Stimulated activated naive CD8-positive, alpha-beta T cell treated with anti-CD3 and anti-CD28 coated beads, Interleukin-15, amount 100 ng/mL, for 72 hours (primary cell): ENCODE data around the gene TSPAN13.
"Not testable (repeated sequence)": the region's sequence is repeated elsewhere in the genome, so short reads cannot be mapped to it uniquely, and the experiment has no call there.

ENCODE experiments used
- ATAC-seq: fragments of 150-1000 bp; cut with Tn5 transposase; 2 replicates; pipeline ENCODE4 v1.10.0; 2021; ENCODE audit warnings: mild to moderate bottlenecking, moderate library complexity
- DNase-seq, 2 donors: peaks; one replicate each; pipeline ENCODE4 v3.0.0; 2021 to 2022
- H3K27ac Mint-ChIP-seq, 2 donors: one replicate each; pipeline ENCODE4 v1.8.0; 2022; ENCODE audit warnings: mild to moderate bottlenecking in 2 of 2, mixed read lengths in 2 of 2, moderate library complexity in 2 of 2
- H3K27me3 Mint-ChIP-seq: one replicate; pipeline ENCODE4 v1.8.0; 2022; ENCODE audit warnings: mixed read lengths
- H3K4me1 Mint-ChIP-seq: one replicate; pipeline ENCODE4 v1.8.0; 2022; ENCODE audit warnings: mild to moderate bottlenecking, mixed read lengths
- H3K4me3 Mint-ChIP-seq, 2 donors: one replicate each; pipeline ENCODE4 v1.8.0; 2022; ENCODE audit warnings: mild to moderate bottlenecking in 2 of 2, mixed read lengths in 2 of 2, moderate library complexity in 1 of 2
- H3K9me3 Mint-ChIP-seq, 2 donors: one replicate each; pipeline ENCODE4 v1.8.0; 2022; ENCODE audit warnings: mixed read lengths in 2 of 2

TSPAN13 gene

DNA sequence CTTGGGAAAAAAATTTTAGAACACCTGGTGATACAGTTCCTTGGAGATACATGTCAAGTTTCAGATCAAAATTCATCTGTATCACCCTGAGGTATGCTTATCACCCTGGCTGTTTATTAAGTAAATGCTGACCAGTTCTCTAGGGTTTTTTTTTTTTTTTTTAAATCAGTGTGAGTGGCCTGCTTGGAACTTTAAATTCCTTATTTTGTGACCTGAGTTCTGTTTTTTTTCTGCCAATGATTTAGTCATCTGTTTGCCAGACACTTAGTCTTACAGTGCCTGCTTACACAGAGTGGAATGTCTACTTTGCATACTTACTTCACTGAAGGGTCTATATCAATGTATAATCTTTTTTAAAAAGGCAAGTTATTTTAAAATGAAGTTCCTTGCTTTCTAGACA, 1.8 kb downstream of the TSPAN13 start:
- ATAC-seq = no peak
- DNase-seq = no peak
- Mint-ChIP-seq H3K4me3 (no peak overlapping the region), H3K4me1 (peaks cover 15% of the 10 kb centered on the region), H3K27ac (no peak overlapping the region), H3K9me3 (no peaks in the 10 kb centered on the region), H3K27me3 (peaks cover 39% of the 10 kb centered on the region)

DNA sequence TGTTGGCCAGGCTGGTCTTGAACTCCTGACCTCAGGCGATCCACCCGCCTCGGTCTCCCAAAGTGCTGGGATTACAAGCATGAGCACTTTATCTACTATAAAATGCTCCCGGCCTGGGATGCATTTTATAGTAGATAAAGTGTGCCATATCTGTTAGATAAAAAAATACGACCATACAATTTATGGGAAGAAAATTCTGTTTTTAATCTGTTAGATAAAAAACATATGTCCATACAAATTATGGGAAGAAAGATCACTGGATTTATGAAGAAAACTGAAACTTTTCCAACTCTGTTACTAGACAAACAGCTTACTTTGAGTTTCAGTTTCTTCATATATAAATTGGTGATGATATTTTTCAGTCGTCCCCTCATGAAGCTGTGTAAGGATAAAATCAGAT, 4.5 kb downstream of the TSPAN13 start:
- DNase-seq = no peak
- Mint-ChIP-seq H3K9me3 (no peaks in the 10 kb centered on the region), H3K4me1 (peaks cover 14% of the 10 kb centered on the region), H3K4me3 (no peak overlapping the region), H3K27ac (no peak overlapping the region), H3K27me3 (peaks cover 32% of the 10 kb centered on the region)
- ATAC-seq = no peak

DNA sequence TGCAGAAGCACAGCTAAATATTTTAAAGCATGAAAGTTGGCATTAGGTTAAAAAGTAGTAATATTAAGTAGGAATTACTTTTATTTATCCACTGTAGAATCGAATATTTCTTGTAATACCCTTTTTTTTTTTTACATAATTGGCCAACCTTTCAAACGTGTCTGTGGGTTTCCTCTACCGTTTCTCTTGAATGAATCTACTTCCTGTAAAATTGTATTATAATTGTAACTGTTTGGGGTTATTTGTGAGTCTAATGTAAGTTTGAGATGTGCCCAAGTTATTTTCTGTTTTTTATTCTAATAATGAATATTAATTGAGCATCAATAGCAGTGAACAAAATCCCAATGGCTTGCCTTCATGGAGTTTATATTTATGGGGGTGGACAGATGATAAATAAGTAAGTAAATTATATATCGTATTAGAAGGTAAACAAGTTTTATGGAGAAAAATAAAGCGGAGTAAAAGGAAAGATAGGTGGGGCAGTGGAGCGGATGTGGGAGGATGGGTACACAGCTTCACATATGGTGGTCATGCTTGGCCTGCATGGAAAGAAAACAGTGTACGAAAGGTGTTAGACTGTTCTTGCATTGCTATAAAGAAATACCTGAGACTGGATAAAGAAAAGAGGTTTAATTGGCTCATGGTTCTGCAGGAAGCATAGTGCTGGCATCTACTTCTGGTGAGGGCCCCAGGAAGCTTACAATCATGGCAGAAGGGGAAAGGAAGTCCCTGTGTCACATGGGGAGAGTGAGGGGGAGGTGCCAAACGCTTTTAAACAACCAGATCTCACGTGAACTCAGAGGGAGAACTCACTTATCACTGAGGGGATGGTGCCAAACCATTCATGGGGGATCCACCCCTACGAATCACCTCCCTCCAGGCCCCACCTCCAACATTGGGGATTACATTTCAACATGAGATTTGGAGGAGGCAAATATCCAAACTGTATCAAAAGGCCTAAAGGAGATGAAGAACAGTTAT, 5.4 kb downstream of the TSPAN13 start:
- H3K27me3 Mint-ChIP-seq = peaks cover 31% of the 10 kb centered on the region
- DNase-seq (no peak), ATAC-seq (no peak)
- H3K4me1 Mint-ChIP-seq = peaks cover 9% of the 10 kb centered on the region
- no peaks in the 10 kb centered on the region for H3K9me3 Mint-ChIP-seq
- H3K27ac Mint-ChIP-seq = peak overlapping the region in 1 of 2 donors; percentile 20
- H3K4me3 Mint-ChIP-seq = no peak overlapping the region

DNA sequence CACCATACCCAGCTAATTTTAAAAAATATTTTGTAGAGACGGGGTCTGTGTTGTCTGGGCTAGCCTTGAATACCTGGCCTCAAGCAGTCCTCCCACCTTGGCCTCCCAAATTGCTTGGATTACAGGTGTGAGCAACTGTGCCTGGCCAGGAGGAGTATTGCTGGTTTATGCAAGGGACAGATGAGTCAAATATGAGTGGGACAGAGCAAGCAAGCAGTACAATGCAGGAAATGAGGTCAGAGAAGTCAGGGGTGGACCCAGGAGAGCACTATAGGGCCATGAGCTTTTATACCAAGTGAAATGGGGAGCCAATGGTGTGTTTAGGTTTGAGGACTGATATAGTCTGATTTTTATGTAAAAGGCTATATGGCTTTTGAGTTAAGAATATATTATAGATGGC, 6.3 kb downstream of the TSPAN13 start:
- DNase-seq = no peak
- Mint-ChIP-seq H3K9me3 (no peaks in the 10 kb centered on the region), H3K27me3 (peaks cover 22% of the 10 kb centered on the region), H3K27ac (no peak overlapping the region), H3K4me3 (no peak overlapping the region), H3K4me1 (no peaks in the 10 kb centered on the region)
- peak; percentile 49 for ATAC-seq

DNA sequence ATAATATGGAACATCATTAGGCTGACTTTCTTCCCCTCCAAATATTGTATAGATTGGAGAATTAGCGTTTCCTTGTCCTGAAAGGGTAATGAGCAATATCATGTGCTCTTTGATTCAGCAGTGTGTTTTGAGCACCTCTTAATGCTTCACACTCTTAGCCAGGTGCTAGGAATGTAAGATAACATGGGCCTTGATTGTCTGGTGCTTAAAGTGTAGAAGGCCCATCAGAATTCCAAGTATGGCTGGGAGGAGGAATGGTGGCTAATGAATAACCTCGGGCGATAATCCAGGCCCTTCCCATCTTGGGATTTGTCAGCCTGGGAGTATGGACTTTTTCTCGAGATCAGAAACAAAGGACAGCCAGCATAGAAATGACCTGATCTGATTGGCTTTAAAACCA, 8.6 kb downstream of the TSPAN13 start:
- H3K9me3 Mint-ChIP-seq = no peaks in the 10 kb centered on the region
- peaks cover 2% of the 10 kb centered on the region for H3K27me3 Mint-ChIP-seq
- H3K4me1 Mint-ChIP-seq = no peaks in the 10 kb centered on the region
- H3K27ac Mint-ChIP-seq = peak overlapping the region in 1 of 2 donors; percentile 37
- DNase-seq (no peak), ATAC-seq (no peak)
- no peak overlapping the region for H3K4me3 Mint-ChIP-seq

DNA sequence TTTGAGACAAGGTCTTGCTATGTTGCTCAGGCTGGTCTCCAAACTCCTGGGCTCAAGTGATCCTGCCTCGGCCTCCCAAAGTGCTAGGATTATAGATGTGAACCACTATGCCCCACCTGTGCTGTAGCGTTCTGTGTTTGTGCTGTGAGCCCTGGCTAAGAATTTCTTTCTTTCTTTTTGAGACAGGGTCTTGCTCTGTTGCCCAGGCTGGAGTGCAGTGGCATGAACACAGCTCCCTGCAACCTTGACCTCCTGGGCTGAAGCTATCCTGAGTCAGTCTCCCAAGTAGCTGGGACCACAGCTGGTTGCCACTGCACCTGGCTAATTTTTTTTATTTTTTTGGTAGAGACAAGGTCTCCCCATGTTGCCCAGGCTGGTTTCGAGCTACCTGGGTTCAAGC, 11.4 kb downstream of the TSPAN13 start:
- DNase-seq (no peak), ATAC-seq (no peak)
- H3K9me3 Mint-ChIP-seq = no peaks in the 10 kb centered on the region
- H3K27ac Mint-ChIP-seq = no peak overlapping the region
- H3K4me3 Mint-ChIP-seq = no peak overlapping the region
- no peaks in the 10 kb centered on the region for H3K27me3 Mint-ChIP-seq
- no peaks in the 10 kb centered on the region for H3K4me1 Mint-ChIP-seq

DNA sequence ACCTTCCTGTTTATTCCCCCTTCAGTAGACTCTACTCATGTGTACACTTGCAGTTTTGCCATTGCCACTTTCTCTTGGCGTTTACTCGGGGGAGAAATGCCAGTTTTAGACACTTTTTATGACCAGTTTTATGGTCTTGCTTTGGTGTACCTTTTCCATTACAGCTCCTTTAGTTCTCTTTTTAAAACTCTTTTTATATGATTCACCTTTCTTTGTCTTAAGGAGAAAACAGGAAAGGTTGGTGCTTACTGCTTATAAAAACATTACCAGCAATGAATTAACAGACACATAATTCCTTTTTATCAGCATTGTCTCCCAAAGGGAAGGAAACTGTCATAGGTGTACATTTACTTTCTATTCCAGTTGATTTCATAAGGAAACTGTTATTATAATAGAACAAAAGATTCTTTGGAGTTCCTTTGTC, 11.9 kb downstream of the TSPAN13 start:
- no peaks in the 10 kb centered on the region for H3K4me1 Mint-ChIP-seq
- H3K27ac Mint-ChIP-seq = no peak overlapping the region
- H3K4me3 Mint-ChIP-seq = no peak overlapping the region
- ATAC-seq = no peak
- H3K27me3 Mint-ChIP-seq = peaks cover 3% of the 10 kb centered on the region
- no peaks in the 10 kb centered on the region for H3K9me3 Mint-ChIP-seq
- no peak for DNase-seq

DNA sequence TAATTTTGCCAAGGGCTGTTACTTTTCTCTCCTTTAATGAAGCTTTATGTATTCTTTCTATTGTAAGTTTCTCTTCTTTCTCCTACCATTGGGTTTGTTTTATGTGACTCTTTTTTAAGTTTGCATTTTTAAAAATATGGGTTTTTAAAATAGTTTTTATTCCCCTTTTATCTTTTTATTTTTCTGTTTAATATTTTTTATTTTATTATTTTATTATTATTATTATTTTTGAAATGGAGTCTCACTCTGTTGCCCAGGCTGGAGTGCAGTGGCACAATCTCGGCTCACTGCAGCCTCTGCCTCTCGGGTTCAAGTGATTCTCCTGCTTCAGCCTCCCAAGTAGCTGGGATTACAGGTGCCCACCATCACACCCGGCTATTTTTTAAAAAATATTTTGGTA, 16.4 kb downstream of the TSPAN13 start:
- H3K4me3 Mint-ChIP-seq, H3K9me3 Mint-ChIP-seq, H3K4me1 Mint-ChIP-seq, H3K27ac Mint-ChIP-seq, DNase-seq, ATAC-seq: not testable (repeated sequence)
- H3K27me3 Mint-ChIP-seq = peaks cover 13% of the 10 kb centered on the region

DNA sequence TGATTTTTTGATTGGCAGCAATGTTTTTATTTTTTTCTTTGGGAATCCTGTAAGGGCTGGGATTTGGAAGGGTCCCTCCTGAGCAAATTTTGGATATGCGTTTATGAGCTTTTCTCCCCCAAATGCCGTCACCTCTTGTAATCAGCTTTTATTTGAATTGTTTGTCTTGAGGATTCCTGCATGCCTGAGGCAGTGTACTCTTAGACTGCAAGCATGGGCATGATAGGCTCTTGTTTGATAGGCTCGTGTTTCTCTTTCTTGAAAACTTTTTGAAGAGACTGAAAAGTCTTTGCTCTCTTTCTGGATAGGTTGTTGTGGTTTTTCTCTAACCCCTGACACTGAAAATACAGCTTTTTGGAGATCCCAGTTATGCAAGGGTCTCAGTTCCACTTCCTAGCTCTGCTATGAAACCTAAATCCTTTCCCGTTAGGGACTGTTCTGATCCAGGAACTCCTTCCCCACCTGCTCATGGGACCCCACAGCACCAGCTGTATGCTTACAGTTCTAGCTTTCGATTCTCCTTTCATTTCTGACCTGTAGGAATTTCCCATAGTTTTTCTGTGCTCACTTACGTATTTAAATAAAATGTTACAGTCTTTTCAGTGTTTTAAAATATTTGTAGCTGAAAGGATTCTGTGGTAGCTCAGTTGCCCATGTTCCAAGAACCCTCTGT, 17.2 kb downstream of the TSPAN13 start:
- DNase-seq (no peak), ATAC-seq (no peak)
- peaks cover 13% of the 10 kb centered on the region for H3K27me3 Mint-ChIP-seq
- H3K27ac Mint-ChIP-seq = no peak overlapping the region
- H3K4me3 Mint-ChIP-seq = no peak overlapping the region
- no peaks in the 10 kb centered on the region for H3K4me1 Mint-ChIP-seq
- no peaks in the 10 kb centered on the region for H3K9me3 Mint-ChIP-seq

DNA sequence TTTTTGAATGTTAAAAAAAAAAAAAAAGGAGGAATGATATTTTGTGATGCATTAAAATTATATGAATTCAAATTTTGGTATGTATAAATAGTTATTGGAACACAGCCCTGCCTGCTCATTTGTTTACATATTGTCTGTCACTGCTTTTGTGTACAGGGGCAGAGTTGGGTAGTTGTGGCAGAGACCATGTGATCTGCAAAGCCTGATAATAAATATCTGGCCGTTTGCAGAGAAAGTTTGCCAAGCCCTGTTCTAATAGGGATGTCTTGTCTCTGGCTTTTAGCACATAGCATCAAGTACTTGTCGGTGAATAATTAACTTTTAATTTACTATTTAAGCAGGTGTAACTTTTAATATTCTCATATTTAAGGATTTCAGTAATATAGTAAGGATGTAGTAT, 19.8 kb downstream of the TSPAN13 start:
- no peak overlapping the region for H3K27ac Mint-ChIP-seq
- peaks cover 13% of the 10 kb centered on the region for H3K27me3 Mint-ChIP-seq
- no peaks in the 10 kb centered on the region for H3K9me3 Mint-ChIP-seq
- H3K4me1 Mint-ChIP-seq = no peaks in the 10 kb centered on the region
- ATAC-seq = no peak
- no peak overlapping the region for H3K4me3 Mint-ChIP-seq
- no peak for DNase-seq

DNA sequence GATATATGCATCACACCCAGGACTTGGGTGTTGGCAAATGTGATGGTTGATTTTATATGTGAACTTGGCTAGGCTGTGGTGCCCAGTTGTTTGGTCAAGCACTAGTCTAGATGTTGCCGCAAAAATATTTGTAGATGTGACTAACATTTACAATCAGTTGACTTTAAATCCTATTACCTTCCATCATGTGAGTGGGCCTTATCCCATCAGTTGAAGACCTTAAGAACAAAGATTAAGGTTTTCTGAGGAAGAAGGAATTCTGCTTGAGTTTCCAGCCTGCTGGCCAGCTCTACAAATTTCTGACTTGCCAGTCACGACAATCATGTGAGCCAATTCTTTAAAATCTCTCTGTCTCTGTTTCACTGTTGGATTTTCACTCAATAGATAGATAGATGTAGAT, 20.3 kb downstream of the TSPAN13 start:
- no peak overlapping the region for H3K27ac Mint-ChIP-seq
- no peaks in the 10 kb centered on the region for H3K9me3 Mint-ChIP-seq
- no peaks in the 10 kb centered on the region for H3K4me1 Mint-ChIP-seq
- no peak for ATAC-seq
- no peak for DNase-seq
- H3K4me3 Mint-ChIP-seq = no peak overlapping the region
- H3K27me3 Mint-ChIP-seq = peaks cover 13% of the 10 kb centered on the region

DNA sequence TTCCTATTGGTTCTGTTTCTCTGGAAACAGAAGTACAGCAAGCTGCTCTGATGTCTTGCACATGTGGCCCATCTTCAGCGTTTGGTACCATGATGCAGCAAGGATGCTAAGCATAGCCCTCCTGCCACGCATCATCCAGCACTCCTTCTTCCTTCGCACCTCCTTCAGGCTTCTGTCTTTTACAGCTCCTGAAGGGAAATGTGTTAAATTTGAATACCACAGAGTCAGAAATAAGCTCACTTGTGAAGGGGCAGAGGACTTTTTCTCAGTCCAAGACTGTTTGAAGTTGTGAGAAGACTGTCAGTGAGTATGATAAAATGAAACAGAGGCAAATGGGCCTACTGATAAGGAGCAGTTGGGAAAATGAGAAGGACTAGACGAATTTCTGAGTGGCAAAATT, 20.7 kb downstream of the TSPAN13 start:
- ATAC-seq = no peak
- H3K27ac Mint-ChIP-seq = no peak overlapping the region
- H3K4me3 Mint-ChIP-seq = no peak overlapping the region
- peaks cover 13% of the 10 kb centered on the region for H3K27me3 Mint-ChIP-seq
- no peaks in the 10 kb centered on the region for H3K9me3 Mint-ChIP-seq
- H3K4me1 Mint-ChIP-seq = no peaks in the 10 kb centered on the region
- no peak for DNase-seq

DNA sequence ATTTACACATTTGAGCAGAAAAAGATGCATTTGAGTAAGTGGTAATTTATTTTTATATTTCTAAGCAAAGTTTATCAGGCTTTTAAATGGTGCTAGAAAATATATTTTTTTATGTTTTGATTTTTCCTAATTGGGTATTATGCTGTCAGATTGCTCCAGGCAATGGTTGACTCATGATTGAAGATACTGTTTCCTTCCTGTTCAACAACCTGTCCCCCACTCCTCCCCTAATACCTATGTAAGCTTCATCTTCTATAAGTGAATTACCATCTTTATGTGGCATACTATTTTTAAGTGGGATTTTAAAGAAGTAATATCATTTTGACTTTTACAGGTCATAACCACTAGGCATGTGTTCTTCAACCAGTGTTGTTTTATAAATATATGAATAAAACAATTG, 21.4 kb downstream of the TSPAN13 start:
- H3K4me1 Mint-ChIP-seq = no peaks in the 10 kb centered on the region
- H3K27ac Mint-ChIP-seq = no peak overlapping the region
- DNase-seq (no peak), ATAC-seq (no peak)
- H3K27me3 Mint-ChIP-seq = peaks cover 13% of the 10 kb centered on the region
- H3K9me3 Mint-ChIP-seq = no peaks in the 10 kb centered on the region
- no peak overlapping the region for H3K4me3 Mint-ChIP-seq

DNA sequence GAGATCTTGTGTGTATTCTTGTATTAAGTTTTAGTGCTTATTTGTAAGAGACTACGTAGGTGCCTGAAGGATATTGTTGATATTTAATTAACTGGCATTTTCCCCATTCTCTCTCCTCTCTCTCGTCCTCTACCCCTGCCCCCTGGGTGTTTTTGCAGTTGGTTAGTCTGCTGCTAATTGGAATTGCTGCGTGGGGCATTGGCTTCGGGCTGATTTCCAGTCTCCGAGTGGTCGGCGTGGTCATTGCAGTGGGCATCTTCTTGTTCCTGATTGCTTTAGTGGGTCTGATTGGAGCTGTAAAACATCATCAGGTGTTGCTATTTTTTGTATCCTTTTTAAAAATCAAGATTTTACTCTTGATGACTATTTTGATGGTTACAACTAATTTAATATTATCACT, 22.5 kb downstream of the TSPAN13 start:
- Mint-ChIP-seq H3K4me1 (no peaks in the 10 kb centered on the region), H3K27ac (no peak overlapping the region), H3K9me3 (no peaks in the 10 kb centered on the region), H3K4me3 (no peak overlapping the region), H3K27me3 (peaks cover 4% of the 10 kb centered on the region)
- no peak for ATAC-seq
- DNase-seq = no peak

DNA sequence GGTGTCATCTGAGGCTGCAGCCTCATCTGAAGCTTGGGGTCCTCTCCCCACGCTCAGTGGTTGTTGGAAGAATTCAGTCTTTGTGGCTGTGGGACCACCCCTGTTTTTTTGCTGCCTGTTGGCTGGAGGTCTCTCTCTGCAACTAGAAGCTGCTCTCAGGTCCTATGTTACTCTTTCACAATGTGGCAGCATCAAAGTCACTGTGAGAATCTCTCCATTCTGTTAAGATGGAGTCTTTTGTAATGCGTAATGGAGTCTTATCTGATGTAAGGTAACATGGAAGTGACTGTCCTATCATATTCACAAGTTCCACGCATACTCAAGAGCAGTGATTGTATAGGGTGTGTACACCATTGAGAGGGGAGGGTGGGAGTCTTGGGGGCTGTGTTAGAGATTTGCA, 24.9 kb downstream of the TSPAN13 start:
- H3K27ac Mint-ChIP-seq = no peak overlapping the region
- H3K4me3 Mint-ChIP-seq = no peak overlapping the region
- DNase-seq = no peak
- H3K9me3 Mint-ChIP-seq = no peaks in the 10 kb centered on the region
- H3K4me1 Mint-ChIP-seq = no peaks in the 10 kb centered on the region
- no peaks in the 10 kb centered on the region for H3K27me3 Mint-ChIP-seq
- ATAC-seq = no peak

DNA sequence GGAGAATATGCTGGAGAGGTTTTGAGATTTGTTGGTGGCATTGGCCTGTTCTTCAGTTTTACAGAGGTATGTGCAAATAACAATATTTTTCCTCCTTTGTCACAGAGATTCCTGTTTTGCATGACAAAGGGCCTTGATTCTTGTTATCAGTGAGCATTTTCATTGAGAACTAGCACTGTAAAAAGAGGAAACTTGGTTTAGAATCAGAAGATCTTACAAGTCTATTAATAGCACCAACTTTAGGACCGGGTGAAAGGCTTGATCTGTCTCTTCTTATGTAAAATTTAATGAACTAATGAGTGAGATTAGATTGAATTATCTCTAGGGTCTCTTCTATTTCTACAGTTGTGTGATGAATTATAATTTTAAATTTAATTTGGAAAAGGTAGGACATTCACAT, 25.5 kb downstream of the TSPAN13 start:
- Mint-ChIP-seq H3K4me1 (no peaks in the 10 kb centered on the region), H3K27me3 (no peaks in the 10 kb centered on the region), H3K27ac (no peak overlapping the region), H3K4me3 (no peak overlapping the region), H3K9me3 (no peaks in the 10 kb centered on the region)
- DNase-seq (no peak), ATAC-seq (no peak)
